GM19324 (cell line): Measurements from ENCODE around the gene AKNAD1.

Experiments used
- ATAC-seq: cut with Tn5 transposase; IDR thresholded peaks from one replicate; pipeline ENCODE4 v1.9.1; 2021; ENCODE audit warnings: mild to moderate bottlenecking, moderate library complexity; ENCODE audit not compliant: unreplicated experiment, low FRiP score

Gene AKNAD1

DNA sequence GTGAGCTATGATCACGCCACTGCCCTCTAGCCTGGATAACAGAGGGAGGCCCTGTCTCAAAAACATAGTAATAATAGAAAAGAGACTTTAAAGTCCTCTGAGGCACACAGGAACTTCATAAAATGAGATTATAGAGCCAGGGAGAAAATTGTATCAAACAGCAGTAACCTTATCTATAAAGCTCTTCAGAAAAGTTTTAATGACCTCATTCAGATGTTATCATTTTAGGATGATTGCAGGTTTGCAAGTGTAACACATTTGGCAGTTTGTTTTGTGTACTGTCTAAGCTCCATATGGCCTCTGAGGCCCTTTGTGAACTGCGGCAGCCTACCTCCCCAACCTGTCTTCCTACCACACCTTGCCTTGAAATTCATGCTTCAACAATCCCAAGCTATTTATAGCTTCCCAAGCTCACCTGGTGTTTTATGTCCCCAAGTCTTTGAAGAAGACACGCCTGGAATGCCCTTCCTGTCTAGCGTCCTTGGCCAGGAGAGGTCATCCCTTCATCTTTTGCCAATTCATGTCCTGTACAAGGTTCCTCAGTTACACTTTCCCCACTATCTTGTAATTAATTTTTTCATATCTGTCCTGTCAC is 8.5 kb upstream of the AKNAD1 start:
- no peak for ATAC-seq

DNA sequence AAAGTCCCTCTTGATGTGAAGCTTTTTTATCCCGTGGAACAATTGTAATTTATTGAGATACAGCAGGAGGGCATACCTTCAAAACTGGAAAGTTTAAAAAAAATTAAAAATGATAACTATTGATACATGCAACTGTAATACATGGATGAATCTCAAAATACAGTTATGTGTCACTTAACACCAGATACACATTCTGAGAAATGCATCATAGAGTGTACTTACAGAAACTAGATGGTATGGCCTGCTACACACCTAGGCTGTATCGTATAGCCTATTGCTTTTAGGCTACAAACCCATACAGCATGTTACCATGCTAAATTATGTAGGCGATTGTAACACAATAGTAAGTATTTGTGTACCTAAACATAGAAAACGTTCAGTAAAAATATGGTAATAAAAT is 7.1 kb upstream of the AKNAD1 start:
- ATAC-seq: no peak

DNA sequence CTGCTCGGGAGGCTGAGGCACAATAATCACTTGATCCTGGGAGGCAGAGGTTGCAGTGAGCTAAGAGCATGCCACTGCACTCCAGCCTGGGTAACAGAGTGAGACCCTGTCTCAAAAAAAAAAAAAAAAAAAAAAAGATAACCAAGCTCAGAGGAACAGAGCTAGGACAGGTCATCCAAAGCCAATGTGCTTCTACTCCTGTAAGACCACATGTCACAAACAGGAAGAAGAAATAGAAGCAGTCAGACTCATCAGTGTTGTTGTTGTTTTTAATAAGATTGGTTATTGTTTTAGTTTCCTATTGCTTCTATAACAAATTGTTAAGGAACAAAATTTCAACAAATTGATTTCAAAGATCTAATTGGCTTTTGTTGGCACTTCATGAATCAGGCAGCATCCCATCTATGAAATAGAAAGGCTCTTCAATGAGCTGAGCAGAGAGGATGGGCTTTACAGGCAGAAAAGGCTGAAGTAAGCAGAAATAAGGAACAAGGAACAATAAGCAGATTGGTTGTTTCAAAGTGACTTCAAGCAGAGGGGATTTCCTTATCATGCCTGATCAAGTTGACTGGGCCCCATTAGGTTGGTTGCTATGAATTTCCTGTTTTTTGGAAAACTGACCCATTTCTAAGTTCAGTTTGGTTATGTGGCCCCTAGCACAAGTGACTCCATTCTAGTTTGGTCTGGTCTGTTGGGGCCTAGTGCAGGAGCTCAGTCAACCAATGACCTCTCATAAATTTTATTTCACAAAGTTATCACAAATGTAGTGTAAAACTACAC is 6.0 kb upstream of the AKNAD1 start:
- no peak for ATAC-seq

DNA sequence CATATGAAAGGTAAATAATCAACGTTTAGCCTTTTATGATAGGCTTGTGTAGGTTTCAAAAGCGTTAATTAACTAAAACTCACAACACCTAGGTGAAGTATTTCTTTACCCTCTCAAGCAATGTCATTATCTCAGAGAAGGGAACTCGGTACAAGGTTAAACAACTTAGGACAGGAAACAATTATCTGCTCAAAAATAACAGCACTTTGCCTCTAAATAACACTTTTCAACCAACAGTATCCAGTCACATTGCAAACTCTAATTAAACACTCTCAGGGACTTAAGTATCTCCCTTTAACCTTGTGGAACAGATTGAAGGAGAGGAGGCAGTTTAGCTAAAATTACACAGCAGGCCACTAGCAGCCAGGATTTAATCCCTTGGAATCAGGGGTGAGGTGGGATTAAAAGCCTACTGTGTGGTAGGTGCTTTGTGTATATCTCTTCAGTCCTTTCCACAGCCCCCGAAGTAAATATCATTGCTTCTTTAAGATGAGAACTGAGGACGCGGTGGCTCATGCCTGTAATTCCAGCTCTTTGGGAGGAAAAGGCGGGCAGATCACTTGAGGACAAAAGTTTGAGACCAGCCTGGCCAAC is 5.2 kb upstream of the AKNAD1 start:
- no peak for ATAC-seq

DNA sequence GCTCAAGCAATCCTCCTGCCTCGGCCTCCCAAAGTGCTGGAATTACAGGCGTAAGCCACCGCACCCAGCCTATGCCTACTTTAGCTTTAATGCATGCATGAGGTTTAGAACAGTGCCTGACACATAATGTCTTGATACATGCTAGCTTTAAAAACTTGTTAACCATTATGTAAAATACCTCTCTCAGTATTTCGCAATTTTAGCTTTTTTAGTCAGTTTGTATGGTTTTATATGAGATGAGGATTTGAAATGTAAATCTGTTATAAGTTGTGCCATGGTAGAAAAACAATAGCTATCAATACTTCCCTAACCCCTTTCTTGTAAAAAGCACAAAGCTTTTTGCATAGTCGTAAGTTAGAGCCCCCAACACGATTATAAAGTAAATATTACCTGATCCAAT is 4.7 kb upstream of the AKNAD1 start:
- no peak for ATAC-seq

DNA sequence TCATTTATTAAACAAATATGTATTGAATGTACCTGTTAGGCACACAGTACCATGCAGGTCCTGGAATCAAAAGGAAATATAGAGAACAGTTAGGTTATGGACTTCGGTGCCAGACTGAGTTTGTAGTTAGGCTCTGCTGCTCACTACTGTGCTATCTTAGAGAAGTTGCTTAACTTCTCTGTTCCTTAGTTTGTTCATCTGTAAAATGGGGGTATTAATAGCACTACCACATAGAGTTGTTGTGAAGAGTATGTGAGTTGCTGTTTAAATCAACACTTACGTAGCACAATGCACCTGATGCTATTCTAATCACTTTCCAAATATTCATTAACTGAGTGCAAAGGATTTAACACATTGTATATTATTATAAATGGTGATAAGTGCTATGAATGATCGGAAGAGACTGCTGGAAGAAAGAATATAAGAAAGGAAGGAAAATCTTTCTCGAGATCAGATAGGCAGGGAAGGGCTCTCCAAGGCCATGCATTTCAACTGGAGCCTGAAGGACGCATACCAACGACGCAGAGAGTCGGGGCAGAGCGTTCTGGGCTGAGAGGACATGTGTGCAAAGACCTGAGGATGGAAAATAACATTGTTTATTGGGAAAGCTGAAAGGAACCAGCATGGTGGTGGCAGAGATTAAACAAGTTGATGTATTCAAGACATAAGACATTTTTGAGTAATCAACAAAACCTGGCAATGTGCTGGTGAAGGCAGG is 3.5 kb upstream of the AKNAD1 start:
- no peak for ATAC-seq

DNA sequence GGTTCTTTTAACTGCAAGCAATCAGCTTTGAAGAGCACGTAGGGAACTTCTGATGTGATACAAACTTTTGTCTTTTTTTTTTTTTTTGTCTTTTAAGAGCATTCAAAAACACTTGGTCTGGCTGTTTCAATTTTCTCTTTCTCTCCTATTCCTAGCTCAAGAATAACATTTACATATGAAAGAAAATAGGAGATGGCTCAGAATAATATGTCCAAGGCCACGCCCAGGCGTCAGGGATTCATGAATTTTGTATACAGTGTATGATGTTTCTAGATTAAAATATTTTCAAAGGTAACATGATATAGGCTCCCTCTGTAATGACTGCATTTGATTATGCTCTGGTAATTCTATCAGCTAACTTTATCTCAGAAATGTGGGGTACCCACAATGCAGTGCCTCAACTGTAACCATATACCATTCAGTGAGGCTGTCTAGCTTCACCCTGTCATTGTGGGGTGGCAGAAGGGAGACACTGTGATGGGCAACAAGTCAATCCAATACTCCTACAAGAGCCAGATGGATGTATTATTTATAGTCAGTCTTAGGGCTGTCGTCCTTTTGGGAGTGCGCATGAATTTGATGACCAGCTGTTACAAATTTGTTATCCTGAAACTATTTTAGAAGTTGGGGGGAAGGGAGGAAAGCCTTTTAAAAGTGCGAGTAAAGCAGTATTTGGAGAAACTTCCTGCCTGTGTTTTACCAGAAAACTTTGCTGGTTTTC is 1.5 kb upstream of the AKNAD1 start:
- no peak for ATAC-seq

DNA sequence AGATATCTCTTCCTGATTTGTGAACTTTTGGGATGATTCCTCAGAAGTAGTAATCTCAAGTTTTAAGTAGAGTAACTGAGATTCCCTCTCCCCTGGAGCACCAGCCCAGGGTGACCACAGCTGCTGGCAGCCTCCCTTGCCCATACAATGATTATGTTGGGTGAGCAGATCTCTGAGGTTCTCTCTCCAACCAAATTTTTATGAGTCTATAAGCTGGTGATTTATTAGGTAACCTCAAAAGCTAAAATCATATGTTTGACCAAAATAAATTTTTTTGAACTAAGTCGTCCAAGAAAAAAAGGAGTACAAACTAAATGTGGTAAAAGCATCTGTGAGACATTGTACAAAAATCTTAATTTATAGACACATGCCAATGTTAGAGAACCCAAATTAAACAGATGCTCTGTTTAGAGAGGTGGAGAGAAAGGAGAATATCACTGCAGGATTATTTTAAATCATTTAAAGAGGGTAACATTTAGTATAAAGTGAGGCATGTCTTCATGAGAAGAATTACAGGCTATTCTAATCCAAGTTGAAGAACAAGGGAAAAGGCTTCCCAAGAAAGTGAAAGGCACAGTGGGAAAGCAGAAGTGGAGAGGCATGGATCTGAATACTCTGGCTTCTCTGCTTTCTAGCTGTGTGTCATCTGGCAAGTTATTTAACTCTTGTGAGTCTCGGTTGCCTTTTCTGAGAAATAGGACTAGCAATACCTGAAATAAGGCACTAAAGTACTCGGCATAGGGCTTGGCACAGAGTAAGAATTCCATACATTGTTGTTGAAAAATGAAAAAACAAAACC is 2.5 kb downstream of the AKNAD1 start:
- ATAC-seq: no peak

DNA sequence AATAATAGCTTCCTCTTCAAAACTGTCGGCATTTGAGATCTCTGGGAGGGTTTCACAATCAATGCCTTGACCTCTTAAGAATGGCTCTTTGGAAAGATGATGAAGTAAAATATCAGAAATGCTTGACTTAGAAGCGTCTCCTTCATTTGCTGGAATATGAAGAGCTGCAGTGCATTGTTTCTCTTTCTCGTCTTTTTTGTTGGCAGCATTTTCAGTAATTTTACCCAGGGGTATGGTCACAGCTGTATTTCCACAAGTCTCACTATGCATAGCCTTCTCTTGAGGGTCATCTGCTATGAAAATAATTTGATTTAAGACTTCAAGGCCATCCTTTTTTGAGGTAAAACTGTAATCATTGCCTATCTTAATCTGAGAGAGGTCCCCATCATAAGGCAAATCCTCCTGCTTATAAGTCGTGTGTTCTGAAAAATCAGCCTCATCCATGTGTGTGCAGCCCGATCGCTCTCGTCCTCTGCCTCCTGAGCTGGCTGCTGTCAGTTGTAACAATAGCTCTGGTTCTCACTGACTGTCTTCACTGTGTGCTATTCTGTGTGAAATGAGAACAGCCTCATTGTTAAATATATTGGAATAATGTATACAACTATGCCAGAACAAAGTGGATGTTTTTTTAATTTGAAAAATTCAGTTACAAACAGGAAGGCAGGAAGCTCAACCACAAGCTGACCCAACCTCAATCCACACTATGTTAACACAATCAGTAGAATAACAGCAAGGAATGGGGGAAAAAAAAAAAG is 4.5 kb downstream of the AKNAD1 start:
- no peak for ATAC-seq

DNA sequence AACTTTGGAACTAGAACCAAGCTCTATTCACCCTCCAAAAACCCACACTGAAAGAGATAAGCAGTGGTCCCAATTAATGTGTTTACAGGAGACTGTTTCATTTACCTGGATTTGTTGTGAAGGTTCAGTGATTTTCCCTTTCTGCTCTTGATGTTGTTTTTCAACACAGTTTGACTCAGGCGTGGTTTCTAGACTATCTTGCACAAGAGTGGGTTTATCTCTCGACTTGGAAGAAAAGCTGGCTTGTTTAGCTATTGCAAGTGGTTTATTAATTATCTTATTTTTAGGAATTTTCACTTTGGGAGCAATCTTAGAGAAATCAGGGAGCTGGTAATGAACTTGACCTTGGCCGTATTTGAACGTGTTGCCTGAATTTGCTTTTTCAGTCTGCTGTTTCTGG is 5.3 kb downstream of the AKNAD1 start:
- no peak for ATAC-seq

DNA sequence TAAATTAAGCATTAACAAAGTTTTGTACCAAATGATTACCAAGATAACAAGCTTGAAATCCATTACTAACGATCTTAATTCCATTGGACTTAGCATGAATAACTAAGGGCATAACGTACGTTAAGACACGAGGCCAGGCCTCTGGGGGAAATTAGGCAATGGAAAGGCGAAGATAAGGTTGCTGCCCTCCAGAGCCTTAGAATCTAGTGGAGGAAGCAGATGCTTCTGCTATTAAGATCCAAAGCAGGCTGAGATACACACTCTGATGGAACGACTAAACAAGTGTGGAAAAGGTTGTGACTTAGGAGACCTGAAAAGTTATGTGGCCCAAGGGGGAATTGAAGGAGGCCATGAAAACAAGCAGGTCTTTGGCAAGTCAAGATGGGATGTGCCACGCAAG is 6.0 kb downstream of the AKNAD1 start:
- ATAC-seq: no peak

DNA sequence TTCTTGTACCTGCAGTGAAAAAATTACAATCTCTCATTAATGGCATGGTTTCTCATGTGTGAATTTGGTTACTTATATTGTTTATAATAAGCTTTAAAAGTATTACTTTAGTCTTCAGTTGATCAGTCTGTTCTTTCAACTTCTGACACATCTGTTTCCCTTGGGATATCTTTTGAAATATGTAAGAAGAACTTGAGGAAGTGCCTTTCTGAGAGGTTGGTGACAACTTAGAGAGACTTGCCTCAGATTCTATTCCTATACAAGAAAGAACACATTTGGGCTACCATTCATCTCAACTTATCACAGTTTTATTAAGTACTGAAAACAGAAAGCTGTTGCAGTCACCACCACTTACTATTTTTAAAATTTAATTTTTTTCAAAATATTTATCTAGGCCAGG is 8.1 kb downstream of the AKNAD1 start:
- ATAC-seq: no peak

DNA sequence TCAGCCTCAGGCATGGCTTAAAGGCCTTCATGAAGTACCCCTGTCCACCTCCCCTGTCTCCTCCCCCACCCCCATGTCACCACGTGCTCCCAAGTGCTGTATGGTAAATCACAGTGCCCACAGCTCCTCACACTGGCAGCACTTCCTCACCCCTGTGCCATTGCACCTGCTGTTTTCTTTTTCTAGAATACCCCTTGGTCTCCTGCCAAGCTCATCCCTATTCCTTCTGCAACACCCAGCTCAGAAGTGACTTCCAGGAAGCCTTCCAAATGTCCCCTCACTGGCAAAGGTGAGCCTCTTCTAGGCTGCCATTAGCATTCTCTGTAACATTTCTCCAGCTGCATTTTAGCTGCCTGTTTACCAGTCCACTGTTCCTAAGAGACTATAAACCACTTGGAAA is 9.4 kb downstream of the AKNAD1 start:
- no peak for ATAC-seq

DNA sequence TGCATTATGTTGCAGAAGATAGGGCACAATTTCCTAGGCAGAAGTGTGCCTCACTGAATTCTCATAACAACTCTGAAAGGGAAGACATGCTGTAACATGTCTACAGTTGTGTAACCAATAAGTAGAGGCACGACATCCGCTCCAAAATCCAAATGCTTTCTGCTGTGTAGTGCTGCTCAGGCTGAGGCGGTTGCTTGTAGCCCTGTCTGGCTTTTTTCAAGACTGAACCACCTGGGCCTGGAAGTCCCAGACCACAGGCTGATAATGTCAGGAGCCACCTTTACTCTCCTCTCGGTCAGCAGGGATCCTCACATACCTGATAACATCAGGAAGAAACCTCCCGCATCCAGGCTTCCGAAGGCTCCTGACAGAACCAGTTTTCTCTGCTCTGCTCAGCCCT is 10.9 kb downstream of the AKNAD1 start:
- no peak for ATAC-seq

DNA sequence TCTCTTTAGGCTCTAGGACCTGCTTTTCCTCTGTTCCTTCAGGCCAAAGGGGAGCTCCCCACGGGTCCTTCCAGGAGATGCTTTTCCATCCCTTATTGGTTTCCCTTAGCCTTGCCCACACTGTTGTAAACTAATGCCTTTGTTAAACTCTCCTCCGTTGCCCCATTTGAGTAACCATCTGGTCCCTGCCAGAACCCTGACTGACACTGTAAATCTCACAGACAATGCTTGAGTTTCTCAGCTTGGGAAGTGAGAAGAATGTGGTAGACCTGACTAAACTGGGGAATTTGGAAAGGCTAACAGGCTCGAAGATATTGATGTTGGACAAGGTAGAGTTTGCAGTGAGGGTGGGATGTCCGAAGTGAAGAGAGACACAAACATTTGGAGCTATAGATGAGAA is 11.4 kb downstream of the AKNAD1 start:
- no peak for ATAC-seq

DNA sequence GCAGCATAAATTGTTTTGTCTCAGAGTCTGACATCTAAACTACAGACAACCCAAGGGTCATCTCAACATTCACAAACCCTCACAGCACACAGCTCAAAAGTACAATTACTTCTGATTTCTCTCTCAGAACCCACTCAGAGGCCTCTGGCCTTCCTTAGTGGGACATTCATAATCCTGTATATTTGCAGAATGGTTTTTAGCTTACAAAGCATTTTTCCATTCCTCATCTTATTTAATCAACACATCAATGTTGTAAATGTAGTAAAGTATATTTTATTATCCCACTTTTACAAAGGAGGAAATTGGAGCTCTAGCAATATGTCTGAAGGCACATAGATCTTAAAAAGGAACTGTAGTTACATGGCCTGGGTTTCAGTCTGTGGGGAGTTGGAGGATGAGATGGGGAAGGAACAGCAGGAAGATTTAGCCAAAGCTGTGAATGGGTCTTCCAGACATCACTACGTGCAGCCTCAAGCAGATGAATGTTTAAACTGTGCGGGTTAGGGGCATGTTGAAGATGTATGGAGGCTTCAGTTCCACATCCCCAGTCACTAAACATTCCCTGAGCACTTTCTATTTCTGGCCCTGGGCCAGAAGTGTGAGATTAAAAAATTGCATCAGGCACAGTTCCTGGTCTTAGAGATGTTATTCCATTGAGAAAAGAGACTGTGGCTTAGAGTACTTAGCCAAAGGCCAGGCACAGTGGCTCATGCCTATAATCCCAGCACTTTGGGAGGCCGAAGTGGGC is 13.3 kb downstream of the AKNAD1 start:
- no peak for ATAC-seq

DNA sequence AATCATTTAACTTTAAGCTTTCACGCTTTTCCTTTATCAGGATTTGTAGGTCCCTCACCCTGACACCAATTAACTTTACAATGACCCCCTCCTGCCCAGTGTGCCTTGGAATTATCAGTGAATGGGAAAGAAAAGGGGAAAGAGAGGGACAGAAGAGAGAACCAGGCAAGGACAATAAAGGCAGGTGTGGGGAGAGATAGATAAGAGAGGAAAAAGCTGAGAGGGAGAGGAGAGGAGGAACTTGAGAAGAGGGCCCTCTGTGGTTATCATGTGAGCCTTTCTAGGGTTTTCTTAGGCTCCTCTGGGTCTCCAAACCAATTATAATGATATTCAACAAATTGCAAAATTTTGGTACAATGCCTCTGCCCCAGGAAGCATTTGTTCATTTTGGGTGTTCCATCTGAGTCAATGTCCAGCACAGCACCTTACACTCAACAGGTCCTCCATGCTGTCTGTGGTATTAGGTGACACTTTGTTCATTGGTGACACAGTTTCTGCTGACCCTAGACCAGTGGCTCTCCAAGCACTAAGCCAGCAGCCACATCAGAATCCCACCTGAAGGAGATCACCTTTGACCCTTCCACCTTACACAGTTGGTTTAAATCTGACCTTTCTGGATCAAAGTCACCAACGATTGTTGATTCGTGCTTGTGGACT is 14.2 kb downstream of the AKNAD1 start:
- no peak for ATAC-seq

DNA sequence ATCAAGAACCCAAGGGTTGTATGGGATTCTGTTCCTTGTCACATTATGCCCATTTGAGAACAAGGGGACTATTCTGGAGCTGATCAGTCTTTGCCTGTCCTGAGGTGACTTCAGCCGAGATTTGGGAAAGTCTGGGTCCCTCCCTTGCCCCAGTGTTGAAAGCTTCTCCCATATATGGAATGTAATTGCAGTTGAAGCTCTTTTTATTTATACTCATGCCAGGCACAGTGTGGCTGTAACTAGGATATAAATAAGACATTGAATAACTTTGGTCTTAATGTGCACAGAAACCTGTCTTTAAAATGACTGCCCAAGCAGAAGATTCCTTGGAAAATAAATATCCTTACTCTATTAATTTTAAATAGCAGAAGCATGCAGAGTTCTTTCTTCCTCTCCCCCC is 15.2 kb downstream of the AKNAD1 start:
- no peak for ATAC-seq
